Upper lobe of right lung (tissue), 1 donor: ENCODE data around the gene SIRPB2. TPM values are rescaled to one million over a fixed set of nuclear protein-coding genes. Genes with fewer than 3 reads are reported as not detected.

Source experiments
- ATAC-seq: fragments of 200-7000 bp; cut with Tn5 transposase; one replicate; pipeline ENCODE4 v1.9.1; 2020; ENCODE audit warnings: mild to moderate bottlenecking, moderate library complexity
- DNase-seq: peaks from one replicate; pipeline ENCODE4 v3.0.0-alpha.2; 2020
- H3K27ac ChIP-seq: fragments of 200-600 bp; one replicate; pipeline ENCODE4 v1.8.0; 2022
- H3K27me3 ChIP-seq: fragments of 200-600 bp; one replicate; pipeline ENCODE4 v1.8.0; 2022; ENCODE audit warnings: mild to moderate bottlenecking
- H3K36me3 ChIP-seq: fragments of 200-600 bp; one replicate; pipeline ENCODE4 v1.8.0; 2022
- H3K4me1 ChIP-seq: fragments of 200-600 bp; one replicate; pipeline ENCODE4 v1.8.0; 2022
- H3K4me3 ChIP-seq: fragments of 200-600 bp; one replicate; pipeline ENCODE4 v1.8.0; 2022; ENCODE audit warnings: mild to moderate bottlenecking
- H3K9me3 ChIP-seq: fragments of 200-600 bp; one replicate; pipeline ENCODE4 v1.8.0; 2022
- CTCF ChIP-seq: fragments of 200-600 bp; IDR thresholded peaks from one replicate; pipeline ENCODE4 v1.8.0; 2022; ENCODE audit warnings: antibody characterized with exemption
- intact Hi-C: fragments of 100-400 bp; cut with DNase I; formaldehyde crosslinking; loops from one replicate; pipeline ENCODE4 v1.11.0; 2022
- total RNA-seq: library from RNA; stranded (reverse); fragmentation: NEBNext Ultra II Directional; extraction: Animal tissue kit (Norgen Biotek cat#: 25700); gene quantifications from one replicate; pipeline ENCODE4 v1.2.1, GENCODE V29; 2021
- donor health status: DM: no; HTN: yes; CAD: no; lungs with severe emphysema.

SIRPB2 gene
- total RNA-seq, 1 donor from 2014 or later: 14.3 TPM

GRCh38 chr20:1526896-1527295 is 35.7 kb upstream of the SIRPB2 start:
- Histone ChIP-seq H3K9me3 (no peaks in the 10 kb centered on the region), H3K27ac (no peak overlapping the region), H3K4me3 (no peak overlapping the region), H3K27me3 (no peaks in the 10 kb centered on the region), H3K4me1 (no peaks in the 10 kb centered on the region), H3K36me3 (no peaks in the 10 kb centered on the region)
- ATAC-seq (no peak), DNase-seq (no peak)
- no peak for TF ChIP-seq CTCF
- intact Hi-C loops: no loop called here

- Histone ChIP-seq H3K4me1 (no peaks in the 10 kb centered on the region), H3K9me3 (no peaks in the 10 kb centered on the region), H3K4me3 (no peak overlapping the region), H3K36me3 (no peaks in the 10 kb centered on the region), H3K27me3 (no peaks in the 10 kb centered on the region), H3K27ac (no peak overlapping the region)
- ATAC-seq: no peak
- intact Hi-C loops: no loop called here
- DNase-seq: no peak
- no peak for TF ChIP-seq CTCF
Observed at GRCh38 chr20:1526310-1526709, 35.1 kb upstream of the SIRPB2 start.

GRCh38 chr20:1524004-1524403 is 32.8 kb upstream of the SIRPB2 start:
- H3K4me3 ChIP-seq: no peak overlapping the region
- intact Hi-C loops: no loop called here
- ATAC-seq (no peak), DNase-seq (no peak)
- no peak overlapping the region for H3K27ac ChIP-seq
- H3K27me3 ChIP-seq: no peaks in the 10 kb centered on the region
- TF ChIP-seq CTCF: no peak
- H3K4me1 ChIP-seq: no peaks in the 10 kb centered on the region
- no peaks in the 10 kb centered on the region for H3K36me3 ChIP-seq
- H3K9me3 ChIP-seq: no peaks in the 10 kb centered on the region

GRCh38 chr20:1517010-1517409 is 25.8 kb upstream of the SIRPB2 start:
- Histone ChIP-seq H3K27me3 (no peaks in the 10 kb centered on the region), H3K9me3 (no peaks in the 10 kb centered on the region), H3K27ac (no peak overlapping the region), H3K4me1 (no peaks in the 10 kb centered on the region), H3K36me3 (no peaks in the 10 kb centered on the region), H3K4me3 (no peak overlapping the region)
- ATAC-seq (no peak), DNase-seq (no peak)
- intact Hi-C loops: no loop called here
- TF ChIP-seq CTCF: no peak

- intact Hi-C loops: no loop called here
- Histone ChIP-seq H3K9me3 (no peaks in the 10 kb centered on the region), H3K36me3 (no peaks in the 10 kb centered on the region), H3K27me3 (no peaks in the 10 kb centered on the region), H3K27ac (no peak overlapping the region), H3K4me3 (no peak overlapping the region), H3K4me1 (no peaks in the 10 kb centered on the region)
- no peak for TF ChIP-seq CTCF
- ATAC-seq: no peak
- DNase-seq: no peak
Observed at GRCh38 chr20:1513801-1514200, 22.6 kb upstream of the SIRPB2 start.

- H3K27ac ChIP-seq: no peak overlapping the region
- H3K9me3 ChIP-seq: no peaks in the 10 kb centered on the region
- no peak overlapping the region for H3K4me3 ChIP-seq
- peak; percentile 29 for TF ChIP-seq CTCF
- H3K4me1 ChIP-seq: no peaks in the 10 kb centered on the region
- H3K27me3 ChIP-seq: no peaks in the 10 kb centered on the region
- H3K36me3 ChIP-seq: no peaks in the 10 kb centered on the region
- ATAC-seq: peak; percentile 66
- intact Hi-C loops: no loop called here
- DNase-seq: no peak
Observed at GRCh38 chr20:1509237-1509636, 18.0 kb upstream of the SIRPB2 start.
